Measurements from ENCODE around the gene COPS3.
"Not testable (repeated sequence)": the region's sequence is repeated elsewhere in the genome, so short reads cannot be mapped to it uniquely, and the experiment has no call there.

The COPS3 gene

GRCh38 chr17:17300624-17301568 lies 19.9 kb upstream of the COPS3 start:
- DNase-seq, result peak; percentile 89

DNA sequence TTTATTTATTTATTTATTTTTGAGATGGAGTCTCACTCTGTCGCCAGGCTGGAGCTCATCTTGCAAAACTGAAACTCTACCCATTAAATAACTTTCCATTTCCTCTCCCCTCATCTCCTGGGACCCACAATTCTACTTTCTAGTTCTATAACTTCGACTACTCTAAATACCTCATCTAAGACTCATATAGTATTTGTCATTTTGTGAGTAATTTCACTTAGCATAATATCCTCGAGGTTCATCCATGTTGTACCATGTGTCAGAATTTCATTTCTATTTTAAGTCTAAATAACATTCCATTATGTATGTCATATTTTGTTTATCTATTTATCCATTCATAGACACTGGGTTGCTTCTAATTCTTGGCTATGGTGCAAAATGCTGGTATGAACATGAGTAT lies 17.1 kb upstream of the COPS3 start:
- no peak for DNase-seq

DNA sequence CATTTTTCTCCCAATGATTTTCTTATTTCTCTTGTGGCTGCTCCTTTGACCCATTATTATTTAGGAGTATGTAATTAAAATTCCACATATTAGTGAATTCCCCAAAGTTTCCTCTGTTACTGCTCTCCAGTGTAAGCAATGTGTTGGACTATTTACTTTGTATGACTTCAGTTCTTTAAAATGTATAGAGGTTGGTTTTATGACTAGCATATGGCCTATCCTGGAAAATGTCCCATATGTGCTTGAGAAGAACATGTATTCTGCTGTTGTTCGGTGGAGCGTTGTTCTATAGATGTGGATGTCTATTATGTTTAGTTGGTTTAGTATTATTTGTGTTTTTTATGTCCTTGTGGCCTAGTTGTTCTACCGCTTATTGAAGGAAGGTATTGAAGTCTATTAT lies 16.2 kb upstream of the COPS3 start:
- DNase-seq, result no peak

GRCh38 chr17:17295141-17295540 lies 14.1 kb upstream of the COPS3 start:
- DNase-seq, result no peak

DNA sequence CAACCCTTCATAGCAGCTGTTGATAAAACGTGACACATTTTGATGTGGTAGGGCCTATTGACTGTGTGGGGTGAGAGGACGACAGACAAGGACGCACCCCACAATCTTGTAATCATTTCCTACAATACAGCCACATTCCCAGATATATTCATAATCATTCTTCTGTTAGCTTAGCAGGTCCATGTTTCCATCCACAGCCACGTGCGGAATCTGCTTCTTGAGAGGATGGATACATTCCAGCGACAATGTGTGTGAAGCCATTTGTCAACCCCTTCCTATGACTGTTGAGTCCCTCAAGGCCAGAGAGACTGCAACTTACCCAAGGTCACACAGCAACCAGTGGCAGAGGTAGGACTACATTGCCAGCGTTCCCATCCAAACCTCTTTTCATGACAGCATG lies 8.7 kb upstream of the COPS3 start:
- no peak for DNase-seq

GRCh38 chr17:17289086-17289485 lies 8.0 kb upstream of the COPS3 start:
- DNase-seq, result no peak

DNA sequence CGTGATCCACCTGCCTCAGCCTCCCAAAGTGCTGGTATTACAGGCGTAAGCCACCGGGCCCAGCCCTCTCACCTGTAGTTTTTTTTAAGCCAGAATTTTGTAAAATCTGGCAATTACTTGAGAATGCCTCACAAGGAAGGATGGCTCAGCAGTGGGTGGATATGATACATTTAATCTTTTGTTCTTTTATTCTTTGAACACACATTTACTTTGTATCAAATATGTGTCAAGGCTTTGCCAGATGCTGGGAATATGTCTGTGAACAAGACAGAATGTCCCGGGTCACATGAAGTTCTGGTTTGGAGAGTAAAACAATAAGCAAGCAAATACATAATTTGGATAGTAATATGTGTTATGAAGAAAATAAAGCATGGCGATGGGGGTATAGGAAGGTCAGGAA lies 4.9 kb upstream of the COPS3 start:
- no peak for DNase-seq

GRCh38 chr17:17279316-17279715 lies 1.7 kb downstream of the COPS3 start:
- no peak for DNase-seq

GRCh38 chr17:17277431-17277830 lies 3.6 kb downstream of the COPS3 start:
- DNase-seq, result not testable (repeated sequence)

DNA sequence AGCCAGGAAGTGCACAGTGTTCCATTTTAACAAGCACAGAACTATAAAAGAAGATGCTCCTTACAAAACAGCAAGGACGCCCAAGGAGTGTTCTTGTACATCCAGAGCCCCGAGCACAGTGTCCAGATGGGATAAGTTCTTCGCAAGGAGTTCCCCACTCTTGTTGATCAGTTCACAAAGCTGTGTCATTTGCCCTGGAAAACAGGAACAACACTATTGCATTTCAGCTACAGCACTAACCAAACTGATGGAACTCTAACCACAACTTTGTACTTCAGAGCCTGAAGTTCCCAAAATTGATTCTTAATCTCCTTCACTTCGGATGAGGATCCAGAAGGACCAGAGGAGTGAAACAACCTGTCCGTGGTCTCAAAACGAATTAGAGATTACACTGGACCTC lies 5.1 kb downstream of the COPS3 start:
- peak; percentile 68 for DNase-seq

GRCh38 chr17:17269926-17270773 lies 10.9 kb downstream of the COPS3 start:
- DNase-seq, result peak; percentile 55

DNA sequence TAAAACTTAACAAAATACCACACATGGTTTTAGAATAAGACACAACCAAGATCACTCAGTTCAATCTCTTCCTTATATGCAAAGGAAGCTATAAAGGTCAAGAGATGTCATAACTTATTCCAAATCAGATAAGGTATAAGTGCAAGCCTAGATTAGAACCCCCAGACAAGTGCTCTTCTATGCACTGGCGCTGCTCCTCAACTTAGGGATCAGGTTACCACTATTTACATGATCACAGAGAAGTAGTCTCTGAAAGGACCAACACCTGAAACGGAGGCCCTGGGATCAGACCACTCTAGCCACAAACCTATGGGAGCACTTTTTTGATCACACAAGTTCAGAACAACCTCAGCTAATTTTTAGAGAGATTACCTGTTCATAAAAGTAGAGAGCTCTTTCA lies 16.6 kb downstream of the COPS3 start:
- DNase-seq, result no peak

DNA sequence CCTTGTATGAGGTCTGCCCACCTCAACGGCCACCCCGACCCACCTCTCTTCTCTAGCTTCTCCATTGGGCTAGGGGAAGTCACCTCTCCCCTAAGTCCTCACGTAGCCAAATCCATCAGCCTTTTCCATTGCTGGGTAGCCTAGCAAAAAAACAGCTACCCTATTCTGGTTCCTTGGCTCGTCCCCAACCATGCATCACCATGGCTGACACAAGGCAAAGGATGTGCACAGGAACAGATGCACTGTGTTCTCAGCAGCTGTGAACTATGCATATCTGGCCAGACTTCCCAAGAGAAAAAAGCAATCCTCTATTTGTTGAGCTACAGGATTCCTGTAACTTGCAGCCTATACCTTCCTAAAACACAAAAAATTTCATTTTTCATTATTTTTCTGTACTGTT lies 22.0 kb downstream of the COPS3 start:
- DNase-seq, result no peak

- no peak for DNase-seq
Observed at GRCh38 chr17:17258011-17258410, 23.0 kb downstream of the COPS3 start.

DNA sequence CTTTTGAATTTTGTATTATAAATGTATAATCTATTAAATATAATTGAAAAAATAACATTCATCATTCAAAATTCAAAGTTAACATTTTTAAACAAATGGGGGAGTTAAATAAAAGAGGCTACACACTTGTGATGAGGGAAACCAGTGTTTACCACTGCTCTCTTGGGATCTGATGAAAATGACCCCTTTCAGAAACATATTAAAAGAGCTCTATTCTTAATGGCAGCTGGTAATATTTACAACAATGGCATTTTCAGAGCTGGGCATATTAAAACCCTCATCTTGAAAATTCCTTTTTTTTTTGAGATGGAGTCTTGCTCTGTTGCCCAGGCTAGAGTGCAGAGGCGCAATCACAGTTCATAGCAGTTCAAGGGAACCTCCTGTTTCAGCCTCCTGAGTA lies 24.7 kb downstream of the COPS3 start:
- no peak for DNase-seq

GRCh38 chr17:17255689-17256088 lies 25.4 kb downstream of the COPS3 start:
- DNase-seq, result not testable (repeated sequence)

DNA sequence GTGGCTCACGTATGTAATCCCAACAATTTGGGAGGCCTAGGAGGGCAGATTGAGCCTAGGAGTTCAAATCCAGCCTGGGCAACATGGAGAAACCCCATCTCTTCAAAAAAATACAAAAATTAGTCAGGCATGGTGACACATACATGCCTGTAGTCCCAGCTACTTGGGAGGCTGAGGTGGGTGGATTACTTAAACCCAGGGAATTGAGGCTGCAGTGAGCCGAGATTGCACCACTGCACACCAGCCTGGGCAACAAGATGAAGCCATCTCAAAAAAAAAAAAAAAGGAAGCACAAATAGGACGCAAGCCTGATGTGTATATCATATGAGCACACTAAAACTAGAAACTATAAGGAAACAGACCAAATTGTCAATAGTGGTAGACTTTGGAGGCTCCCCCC lies 27.0 kb downstream of the COPS3 start:
- no peak for DNase-seq

DNA sequence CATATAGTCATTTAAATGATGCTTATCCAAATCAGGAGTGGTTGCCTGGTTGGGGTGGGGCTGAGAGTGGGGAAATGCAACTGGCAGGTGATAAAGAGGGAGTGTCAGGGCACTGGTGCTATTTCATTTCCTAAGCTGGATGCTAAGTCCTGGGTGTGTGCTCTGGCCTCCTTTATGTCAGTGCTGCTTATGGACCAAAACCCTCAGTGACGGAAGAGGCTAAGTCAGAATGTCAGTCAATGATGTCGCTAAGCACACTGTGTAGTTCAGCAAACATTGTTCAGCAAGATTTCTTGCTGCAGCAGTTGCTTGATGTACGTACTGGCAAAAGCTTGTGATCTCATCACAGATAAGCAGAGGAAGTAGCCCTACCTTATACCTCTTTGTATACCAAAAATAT lies 27.6 kb downstream of the COPS3 start:
- peak; percentile 47 for DNase-seq

GRCh38 chr17:17252149-17252661 lies 28.8 kb downstream of the COPS3 start:
- peak; percentile 93 for DNase-seq

DNA sequence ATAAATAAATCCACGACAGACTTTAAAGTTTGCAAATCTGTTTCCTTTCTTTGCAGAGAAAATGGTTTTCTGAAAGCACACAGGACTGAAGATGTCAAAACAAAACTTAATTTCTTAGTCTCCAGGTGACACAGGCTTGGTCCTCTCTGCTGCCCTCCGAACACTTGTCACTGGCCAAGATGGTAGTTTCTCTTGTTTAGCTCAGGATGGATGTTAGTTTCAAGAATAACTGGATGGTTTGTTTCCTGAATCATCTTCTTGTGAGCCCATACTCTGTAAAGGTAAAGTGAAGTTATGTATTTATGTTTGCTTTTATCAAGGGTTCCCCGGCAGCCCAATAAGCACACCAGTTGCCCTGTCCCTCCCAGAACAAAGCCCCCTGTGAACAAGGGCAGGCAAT lies 34.2 kb downstream of the COPS3 start:
- DNase-seq, result no peak

- no peak for DNase-seq
Observed at GRCh38 chr17:17243163-17243562, 37.9 kb downstream of the COPS3 start.

DNA sequence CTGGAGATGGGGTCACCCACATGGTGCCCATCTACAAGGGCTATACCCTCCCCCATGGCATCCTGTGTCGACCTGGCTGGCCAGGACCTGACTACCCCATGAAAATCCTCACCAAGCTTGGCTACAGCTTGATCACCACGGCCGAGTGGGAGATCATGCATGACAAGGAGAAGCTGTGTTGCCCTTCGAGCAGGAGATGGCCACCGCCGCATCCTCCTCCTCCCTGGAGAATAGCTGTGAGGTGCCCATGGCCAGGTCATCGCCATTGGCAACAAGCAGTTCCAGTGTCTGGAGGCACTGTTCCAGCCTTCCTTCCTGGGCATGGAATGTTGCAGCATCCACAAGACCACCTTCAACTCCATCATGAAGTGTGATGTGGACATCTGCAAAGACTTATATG lies 38.8 kb downstream of the COPS3 start:
- DNase-seq, result no peak

DNA sequence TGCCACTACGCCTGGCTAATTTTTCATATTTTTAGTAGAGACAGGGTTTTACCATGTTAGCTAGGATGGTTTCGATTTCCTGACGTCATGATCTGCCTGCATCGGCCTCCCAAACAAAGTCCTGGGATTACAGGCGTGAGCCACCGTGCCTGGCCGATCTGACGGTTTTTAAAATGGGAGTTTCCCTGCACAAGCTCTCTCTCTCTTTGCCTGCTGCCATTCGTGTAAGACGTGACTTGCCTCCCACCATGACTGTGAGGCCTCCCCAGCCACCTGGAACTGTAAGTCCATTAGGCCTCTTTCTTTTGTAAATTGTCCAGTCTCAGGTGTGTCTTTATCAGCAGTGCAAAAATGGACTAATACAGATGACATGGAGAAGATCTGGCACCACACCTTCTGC lies 39.4 kb downstream of the COPS3 start:
- DNase-seq, result no peak

GRCh38 chr17:17239832-17240231 lies 41.2 kb downstream of the COPS3 start:
- peak; percentile 87 for DNase-seq
